CD8-positive, alpha-beta memory T cell (primary cell): ENCODE data around the gene XRN2. TPM values are rescaled to one million over a fixed set of nuclear protein-coding genes. Genes with fewer than 3 reads are reported as not detected.
A peak's percentile ranks its signal among the peaks of the same experiment; 100 is the strongest.

Experiments used
- CTCF ChIA-PET: fragments of 350-600 bp; sonication (Branson Sonifier 250); formaldehyde crosslinking; loops from one replicate; lab custom pipeline; 2021; ENCODE audit warnings: antibody characterized with exemption; lab: Charles Lee
- POLR2A ChIA-PET: fragments of 350-600 bp; sonication (Branson Sonifier 250); formaldehyde crosslinking; loops from one replicate; lab custom pipeline; 2021; ENCODE audit warnings: antibody characterized with exemption; lab: Charles Lee
- DNase-seq, 5 donors: peaks; one replicate each; pipeline versions ENCODE4 v3.0.0 to v3.0.0-alpha.2; 2020 to 2022; ENCODE audit warnings: mixed read lengths in 1 of 5
- H3K27ac ChIP-seq: one replicate; pipeline ENCODE4 v1.7.0; 2013; ENCODE audit warnings: low read depth, mild to moderate bottlenecking, low read length, moderate library complexity
- H3K27me3 ChIP-seq: 2 replicates; pipeline ENCODE4 v1.7.0; 2013; ENCODE audit warnings: low read length, mild to moderate bottlenecking; ENCODE audit not compliant: insufficient read depth, poor library complexity, severe bottlenecking
- H3K36me3 ChIP-seq: 2 replicates; pipeline ENCODE4 v1.7.0; 2013; ENCODE audit warnings: mild to moderate bottlenecking, low read length, moderate library complexity; ENCODE audit not compliant: insufficient read depth
- H3K4me1 ChIP-seq: 2 replicates; pipeline ENCODE4 v1.7.0; 2013; ENCODE audit warnings: mild to moderate bottlenecking, low read length, moderate library complexity; ENCODE audit not compliant: insufficient read depth
- H3K4me3 ChIP-seq: 2 replicates; pipeline ENCODE4 v1.7.0; 2013; ENCODE audit warnings: mild to moderate bottlenecking, low read length
- H3K9me3 ChIP-seq: 2 replicates; pipeline ENCODE4 v1.7.0; 2013; ENCODE audit warnings: mild to moderate bottlenecking, low read length
- H3K27ac Mint-ChIP-seq, 8 donors: one replicate each; pipeline ENCODE4 v1.8.0; 2020 to 2021; ENCODE audit warnings: mixed read lengths in 8 of 8, mild to moderate bottlenecking in 6 of 8, inconsistent platforms in 3 of 8, moderate library complexity in 3 of 8
- H3K27me3 Mint-ChIP-seq, 2 donors: one replicate each; pipeline ENCODE4 v1.8.0; 2020 to 2021; ENCODE audit warnings: mixed read lengths in 2 of 2, mild to moderate bottlenecking in 1 of 2, moderate library complexity in 1 of 2
- H3K36me3 Mint-ChIP-seq, 3 donors: one replicate each; pipeline ENCODE4 v1.8.0; 2020 to 2021; ENCODE audit warnings: mixed read lengths in 3 of 3, inconsistent platforms in 1 of 3, mild to moderate bottlenecking in 1 of 3
- H3K4me1 Mint-ChIP-seq, 3 donors: one replicate each; pipeline ENCODE4 v1.8.0; 2020 to 2021; ENCODE audit warnings: mixed read lengths in 3 of 3, inconsistent platforms in 1 of 3, mild to moderate bottlenecking in 1 of 3
- H3K4me3 Mint-ChIP-seq, 7 donors: one replicate each; pipeline ENCODE4 v1.8.0; 2020 to 2021; ENCODE audit warnings: mixed read lengths in 7 of 7, mild to moderate bottlenecking in 6 of 7, moderate library complexity in 4 of 7, inconsistent platforms in 2 of 7
- H3K9me3 Mint-ChIP-seq, 5 donors: one replicate each; pipeline ENCODE4 v1.8.0; 2020 to 2022; ENCODE audit warnings: mixed read lengths in 5 of 5, mild to moderate bottlenecking in 3 of 5, moderate library complexity in 2 of 5, inconsistent platforms in 1 of 5
- polyA plus RNA-seq: library from polyadenylated mRNA; unstranded; fragments of 300-500 nt; fragmentation: Illumina TruSeq; gene quantifications from one replicate; pipeline ENCODE4 v1.2.3, GENCODE V29; 2021
- total RNA-seq, 2 experiments: library from RNA; stranded (reverse); gene quantifications; one replicate each; pipeline ENCODE4 v1.2.3, GENCODE V29; 2021

XRN2 gene, protein sequence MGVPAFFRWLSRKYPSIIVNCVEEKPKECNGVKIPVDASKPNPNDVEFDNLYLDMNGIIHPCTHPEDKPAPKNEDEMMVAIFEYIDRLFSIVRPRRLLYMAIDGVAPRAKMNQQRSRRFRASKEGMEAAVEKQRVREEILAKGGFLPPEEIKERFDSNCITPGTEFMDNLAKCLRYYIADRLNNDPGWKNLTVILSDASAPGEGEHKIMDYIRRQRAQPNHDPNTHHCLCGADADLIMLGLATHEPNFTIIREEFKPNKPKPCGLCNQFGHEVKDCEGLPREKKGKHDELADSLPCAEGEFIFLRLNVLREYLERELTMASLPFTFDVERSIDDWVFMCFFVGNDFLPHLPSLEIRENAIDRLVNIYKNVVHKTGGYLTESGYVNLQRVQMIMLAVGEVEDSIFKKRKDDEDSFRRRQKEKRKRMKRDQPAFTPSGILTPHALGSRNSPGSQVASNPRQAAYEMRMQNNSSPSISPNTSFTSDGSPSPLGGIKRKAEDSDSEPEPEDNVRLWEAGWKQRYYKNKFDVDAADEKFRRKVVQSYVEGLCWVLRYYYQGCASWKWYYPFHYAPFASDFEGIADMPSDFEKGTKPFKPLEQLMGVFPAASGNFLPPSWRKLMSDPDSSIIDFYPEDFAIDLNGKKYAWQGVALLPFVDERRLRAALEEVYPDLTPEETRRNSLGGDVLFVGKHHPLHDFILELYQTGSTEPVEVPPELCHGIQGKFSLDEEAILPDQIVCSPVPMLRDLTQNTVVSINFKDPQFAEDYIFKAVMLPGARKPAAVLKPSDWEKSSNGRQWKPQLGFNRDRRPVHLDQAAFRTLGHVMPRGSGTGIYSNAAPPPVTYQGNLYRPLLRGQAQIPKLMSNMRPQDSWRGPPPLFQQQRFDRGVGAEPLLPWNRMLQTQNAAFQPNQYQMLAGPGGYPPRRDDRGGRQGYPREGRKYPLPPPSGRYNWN
- total RNA-seq (10 to 100 TPM; 93.6 to 95.1 TPM), polyA plus RNA-seq (68.7 TPM)

DNA sequence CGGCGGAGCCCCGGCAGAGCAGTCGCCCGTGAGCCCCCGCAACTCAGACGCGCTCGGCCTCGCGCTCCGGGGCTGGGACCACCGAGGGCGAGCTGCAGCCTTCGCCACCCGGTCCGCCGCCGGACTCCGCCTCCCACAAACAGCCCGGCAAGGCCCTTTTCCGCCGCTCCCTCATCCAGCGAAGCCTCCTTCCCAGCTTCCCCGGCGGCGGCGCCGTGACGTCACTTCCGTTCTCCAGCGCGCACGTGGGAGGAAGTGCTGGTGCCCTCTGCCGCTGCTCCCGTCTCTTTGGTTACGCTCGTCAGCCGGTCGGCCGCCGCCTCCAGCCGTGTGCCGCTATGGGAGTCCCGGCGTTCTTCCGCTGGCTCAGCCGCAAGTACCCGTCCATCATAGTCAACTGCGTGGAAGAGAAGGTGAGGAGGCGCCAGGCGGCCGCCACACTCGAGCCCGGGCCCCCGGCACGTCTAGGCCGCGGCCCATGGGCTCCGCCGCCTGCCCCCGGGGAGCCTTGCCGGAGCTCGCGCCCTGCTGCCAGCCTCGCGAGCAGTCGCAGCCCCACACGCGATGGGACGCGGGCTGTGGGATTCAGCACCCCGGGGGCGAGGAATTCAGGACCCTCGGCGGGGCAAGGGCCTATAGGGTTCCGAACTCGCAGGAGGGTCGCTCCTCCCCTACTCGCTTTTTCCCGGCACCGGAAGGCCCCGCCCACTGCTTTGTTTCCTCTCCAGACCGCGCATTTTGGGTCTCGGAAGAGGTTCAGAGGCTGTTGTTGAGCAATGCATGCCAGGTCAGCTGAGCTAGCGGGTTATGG is at the start of gene XRN2:
XRN2 (plus strand) TSS at position 271 of the 811 bp plus-strand sequence; CDS start at position 339, 68 bp downstream.
- Histone ChIP-seq H3K4me3 (peak within 1 kb of the TSS; percentile 65), H3K27me3 (no peaks in the 10 kb centered on the region), H3K27ac (peak within 1 kb of the TSS; percentile 89), H3K36me3 (no peaks in the 10 kb centered on the region), H3K4me1 (peaks cover 21% of the 10 kb centered on the region), H3K9me3 (no peaks in the 10 kb centered on the region)
- peak within 1 kb of the TSS; percentile 94 to 100 (median 98) for H3K27ac Mint-ChIP-seq
- H3K4me1 Mint-ChIP-seq, result peaks cover 26 to 49% (median 29%) of the 10 kb centered on the region in 3 donors
- CTCF ChIA-PET, result interaction anchor here (1.1 to 1.4 kb wide), 3 partner anchors 16 to 67 kb away, joined by 3 read pairs; no protein-coding TSS in a partner anchor
- H3K27me3 Mint-ChIP-seq, result peaks cover 0 to 5% of the 10 kb centered on the region in 2 donors
- H3K36me3 Mint-ChIP-seq, result peaks cover 3 to 35% (median 10%) of the 10 kb centered on the region in 3 donors
- peaks cover 0 to 3% (median 0%) of the 10 kb centered on the region in 5 donors for H3K9me3 Mint-ChIP-seq
- peak within 1 kb of the TSS; percentile 95 to 99 (median 98) for H3K4me3 Mint-ChIP-seq
- peak; percentile 92 to 96 (median 93) for DNase-seq
- POLR2A ChIA-PET, result interaction anchor here (1.0 kb wide), 1 partner anchor 21 kb away, joined by 5 read pairs; no protein-coding TSS in a partner anchor

GRCh38 chr20:21257192-21257591 is 45.9 kb upstream of the XRN2 start:
- Histone ChIP-seq H3K27ac (no peak overlapping the region), H3K27me3 (no peaks in the 10 kb centered on the region), H3K36me3 (no peaks in the 10 kb centered on the region), H3K4me3 (no peak overlapping the region), H3K9me3 (no peaks in the 10 kb centered on the region), H3K4me1 (no peaks in the 10 kb centered on the region)
- peaks cover 3% of the 10 kb centered on the region in 2 donors for H3K27me3 Mint-ChIP-seq
- DNase-seq, result no peak
- POLR2A ChIA-PET, result no interaction called here
- H3K4me3 Mint-ChIP-seq, result no peak overlapping the region
- no peak overlapping the region for H3K27ac Mint-ChIP-seq
- no peaks in the 10 kb centered on the region for H3K4me1 Mint-ChIP-seq
- CTCF ChIA-PET, result interaction anchor here (0.7 kb wide), 1 partner anchor 10 kb away, joined by 3 read pairs; no protein-coding TSS in a partner anchor
- no peaks in the 10 kb centered on the region for H3K36me3 Mint-ChIP-seq
- H3K9me3 Mint-ChIP-seq, result peaks cover 0 to 1% (median 0%) of the 10 kb centered on the region in 5 donors

DNA sequence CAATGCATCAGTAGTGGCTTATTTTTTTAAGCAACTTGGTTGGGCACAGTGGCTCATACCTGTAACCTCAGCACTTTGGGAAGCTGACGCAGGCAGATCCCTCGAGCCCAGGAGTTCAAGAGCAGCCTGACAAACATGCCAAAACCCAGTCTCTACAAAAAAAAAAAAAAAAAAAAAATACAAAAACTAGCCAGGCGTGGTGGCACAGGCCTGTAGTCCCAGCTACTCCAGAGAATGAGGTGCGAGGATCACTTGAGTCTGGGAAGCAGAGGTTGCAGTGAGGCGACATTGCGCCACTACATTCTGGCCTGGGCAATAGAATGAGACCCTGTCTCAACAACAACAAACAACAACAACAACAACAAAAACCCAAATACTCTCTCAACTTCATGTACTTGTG is 44.7 kb upstream of the XRN2 start:
- no peaks in the 10 kb centered on the region for H3K9me3 ChIP-seq
- ChIA-PET CTCF (no interaction called here), POLR2A (no interaction called here)
- Mint-ChIP-seq H3K9me3 (peaks cover 0 to 1% (median 0%) of the 10 kb centered on the region in 5 donors), H3K4me1 (no peaks in the 10 kb centered on the region), H3K27me3 (peaks cover 5 to 12% of the 10 kb centered on the region in 2 donors), H3K36me3 (no peaks in the 10 kb centered on the region), H3K27ac (no peak overlapping the region), H3K4me3 (no peak overlapping the region)
- DNase-seq, result no peak
- no peak overlapping the region for H3K27ac ChIP-seq
- no peaks in the 10 kb centered on the region for H3K36me3 ChIP-seq
- no peaks in the 10 kb centered on the region for H3K4me1 ChIP-seq
- no peak overlapping the region for H3K4me3 ChIP-seq
- H3K27me3 ChIP-seq, result no peaks in the 10 kb centered on the region

- POLR2A ChIA-PET, result no interaction called here
- DNase-seq, result no peak
- CTCF ChIA-PET, result no interaction called here
These were observed 43.8 kb upstream of the XRN2 start for GRCh38 chr20:21259346-21259745.

GRCh38 chr20:21262812-21263211 is 40.3 kb upstream of the XRN2 start:
- DNase-seq, result no peak
- H3K9me3 ChIP-seq, result no peaks in the 10 kb centered on the region
- no peak overlapping the region for H3K27ac ChIP-seq
- ChIA-PET POLR2A (no interaction called here), CTCF (no interaction called here)
- peak overlapping the region in 1 of 8 donors; percentile 25 for H3K27ac Mint-ChIP-seq
- no peaks in the 10 kb centered on the region for H3K4me1 ChIP-seq
- H3K27me3 ChIP-seq, result no peaks in the 10 kb centered on the region
- H3K9me3 Mint-ChIP-seq, result peaks cover 0 to 3% (median 0%) of the 10 kb centered on the region in 5 donors
- peaks cover 0 to 1% (median 0%) of the 10 kb centered on the region in 3 donors for H3K36me3 Mint-ChIP-seq
- H3K27me3 Mint-ChIP-seq, result peaks cover 6 to 22% of the 10 kb centered on the region in 2 donors
- no peak overlapping the region for H3K4me3 ChIP-seq
- no peak overlapping the region for H3K4me3 Mint-ChIP-seq
- no peaks in the 10 kb centered on the region for H3K36me3 ChIP-seq
- no peaks in the 10 kb centered on the region for H3K4me1 Mint-ChIP-seq

More at GRCh38 chr20:21259346-21259745, 43.8 kb upstream of the XRN2 start:
- Mint-ChIP-seq H3K27me3 (peaks cover 8 to 12% of the 10 kb centered on the region in 2 donors), H3K27ac (peak overlapping the region in 1 of 8 donors; percentile 3), H3K4me1 (no peaks in the 10 kb centered on the region), H3K4me3 (no peak overlapping the region), H3K36me3 (no peaks in the 10 kb centered on the region), H3K9me3 (peaks cover 0 to 1% (median 0%) of the 10 kb centered on the region in 5 donors)
- H3K4me1 ChIP-seq, result no peaks in the 10 kb centered on the region
- no peak overlapping the region for H3K27ac ChIP-seq
- H3K36me3 ChIP-seq, result no peaks in the 10 kb centered on the region
- H3K4me3 ChIP-seq, result no peak overlapping the region
- H3K9me3 ChIP-seq, result no peaks in the 10 kb centered on the region
- H3K27me3 ChIP-seq, result no peaks in the 10 kb centered on the region

DNA sequence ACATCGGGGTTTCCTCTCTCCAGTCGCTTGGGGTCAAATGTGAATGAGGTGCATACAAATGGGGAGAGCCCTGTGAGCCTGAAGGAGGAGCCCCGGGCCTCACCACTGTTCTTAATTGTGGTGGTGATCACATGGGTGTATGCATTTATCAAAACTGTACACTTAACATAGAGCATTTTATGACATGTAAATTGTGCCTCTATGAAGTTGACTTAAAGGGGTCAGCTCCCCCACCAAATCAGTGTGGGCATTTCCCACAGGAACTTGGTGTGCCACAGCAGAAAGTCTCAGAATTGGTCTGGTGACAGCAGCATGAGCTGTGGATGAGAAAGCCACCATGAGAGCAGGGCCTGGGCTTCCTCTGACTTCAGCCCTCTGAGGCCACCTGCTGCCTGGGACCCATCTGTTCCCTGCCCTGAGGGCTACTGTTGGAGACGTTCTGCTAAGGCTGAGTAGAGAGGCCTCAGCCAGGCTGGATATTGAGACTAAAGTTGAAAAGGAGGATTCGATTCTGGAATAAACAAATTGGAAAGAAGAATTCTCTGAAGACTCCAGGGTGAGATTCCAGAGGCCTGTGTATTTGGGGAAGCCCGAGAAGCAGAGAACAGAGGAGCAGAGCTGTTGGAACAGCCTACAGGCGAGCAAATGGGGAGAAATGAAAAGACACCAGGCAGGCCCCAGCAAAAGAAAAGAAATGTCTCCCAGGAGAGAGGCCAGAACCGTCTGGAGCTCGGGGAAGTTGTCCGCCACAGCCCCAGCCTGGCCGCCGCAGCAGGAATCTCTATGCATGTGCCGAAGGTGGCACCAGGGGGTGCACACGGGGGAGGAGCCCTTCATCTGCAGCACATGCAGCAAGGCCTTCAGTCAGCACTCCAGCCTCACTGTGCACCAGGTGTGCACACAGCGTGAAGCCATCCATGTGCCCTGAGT is 37.6 kb upstream of the XRN2 start:
- Histone ChIP-seq H3K27me3 (no peaks in the 10 kb centered on the region), H3K27ac (no peak overlapping the region), H3K4me3 (no peak overlapping the region), H3K9me3 (no peaks in the 10 kb centered on the region), H3K36me3 (no peaks in the 10 kb centered on the region), H3K4me1 (no peaks in the 10 kb centered on the region)
- DNase-seq, result no peak
- no peak overlapping the region for H3K27ac Mint-ChIP-seq
- H3K9me3 Mint-ChIP-seq, result peaks cover 0 to 3% (median 0%) of the 10 kb centered on the region in 5 donors
- H3K27me3 Mint-ChIP-seq, result peaks cover 9 to 22% of the 10 kb centered on the region in 2 donors
- POLR2A ChIA-PET, result no interaction called here
- H3K36me3 Mint-ChIP-seq, result peaks cover 0 to 1% (median 0%) of the 10 kb centered on the region in 3 donors
- no peak overlapping the region for H3K4me3 Mint-ChIP-seq
- CTCF ChIA-PET, result interaction anchor here (1.4 kb wide), 1 partner anchor 30 kb away, joined by 5 read pairs; no protein-coding TSS in a partner anchor
- no peaks in the 10 kb centered on the region for H3K4me1 Mint-ChIP-seq
